HEK293 (cell line): ENCODE measurements around the gene PLCB1.

Experiments
- CTCF ChIA-PET: fragments of 350-600 bp; formaldehyde crosslinking; extraction: SDS; loops from one replicate; lab custom pipeline; 2021; ENCODE audit warnings: antibody characterized with exemption; lab: Yijun Ruan, JAX
- POLR2A ChIA-PET: fragments of 300-600 bp; formaldehyde crosslinking; extraction: SDS; loops from one replicate; lab custom pipeline; 2020; ENCODE audit warnings: antibody characterized with exemption, inconsistent platforms; lab: Yijun Ruan, JAX
- H3K27ac ChIP-seq: fragments of 200-500 bp; sonication (Bioruptor generic); 2 replicates; pipeline ENCODE4 v1.5.1; 2014; ENCODE audit warnings: low read depth, low read length, control low read depth, inconsistent platforms; ENCODE audit errors: extremely low read depth
- H3K36me3 ChIP-seq, 2 experiments: fragments of 200-500 bp in 1 of 2; sonication (Bioruptor generic) in 1 of 2; 1 replicate in 1 of 2; 2 replicates in 1 of 2; pipeline ENCODE4 v1.5.1; 2014 to 2017; ENCODE audit warnings: inconsistent platforms in 2 of 2, low read length in 2 of 2; ENCODE audit not compliant: control insufficient read depth in 2 of 2, insufficient read depth in 1 of 2
- H3K4me1 ChIP-seq: fragments of 200-500 bp; sonication (Bioruptor generic); 2 replicates; pipeline ENCODE4 v1.5.1; 2014; ENCODE audit warnings: mild to moderate bottlenecking, low read length, inconsistent platforms; ENCODE audit not compliant: control insufficient read depth, insufficient read depth
- H3K4me3 ChIP-seq: 2 replicates; pipeline ENCODE4 v1.5.1; 2011; ENCODE audit warnings: low read depth, mild to moderate bottlenecking, control low read depth, low read length, moderate library complexity
- H3K9me3 ChIP-seq: fragments of 200-500 bp; sonication (Bioruptor generic); 2 replicates; pipeline ENCODE4 v1.5.1; 2014; ENCODE audit warnings: low read depth, low read length, inconsistent platforms; ENCODE audit not compliant: control insufficient read depth, insufficient read depth
- GFI1B ChIP-seq: fragments of 450-650 bp; formaldehyde crosslinking; IDR thresholded peaks from 2 replicates; pipeline ENCODE4 v1.5.1; 2016; ENCODE audit warnings: missing biosample characterization, missing genetic modification characterization
- GLI4 ChIP-seq: fragments of 450-650 bp; formaldehyde crosslinking; IDR thresholded peaks from 2 replicates; pipeline ENCODE4 v1.5.1; 2016; ENCODE audit warnings: missing biosample characterization, missing genetic modification characterization
- KLF10 ChIP-seq: fragments of 450-650 bp; IDR thresholded peaks from 2 replicates; pipeline ENCODE4 v1.5.1; 2018; ENCODE audit warnings: missing biosample characterization, mild to moderate bottlenecking, missing genetic modification characterization
- MEIS1 ChIP-seq: sonication (generic); formaldehyde crosslinking; IDR thresholded peaks from 2 replicates; pipeline ENCODE4 v1.8.1; 2022; ENCODE audit warnings: missing genetic modification reagents, mild to moderate bottlenecking, borderline replicate concordance
- SP7 ChIP-seq: fragments of 450-650 bp; formaldehyde crosslinking; IDR thresholded peaks from 2 replicates; pipeline ENCODE4 v1.5.1; 2016; ENCODE audit warnings: missing biosample characterization, missing genetic modification characterization
- ZNF146 ChIP-seq: fragments of 450-650 bp; formaldehyde crosslinking; IDR thresholded peaks from 2 replicates; pipeline ENCODE4 v1.5.1; 2016; ENCODE audit warnings: missing biosample characterization, missing genetic modification characterization
- ZNF169 ChIP-seq: fragments of 450-650 bp; formaldehyde crosslinking; IDR thresholded peaks from 2 replicates; pipeline ENCODE4 v1.5.1; 2016; ENCODE audit warnings: missing biosample characterization, missing genetic modification characterization
- ZNF202 ChIP-seq: fragments of 450-650 bp; formaldehyde crosslinking; IDR thresholded peaks from 2 replicates; pipeline ENCODE4 v1.5.1; 2016; ENCODE audit warnings: missing biosample characterization, missing genetic modification characterization, borderline replicate concordance
- ZNF302 ChIP-seq: fragments of 450-650 bp; formaldehyde crosslinking; IDR thresholded peaks from 2 replicates; pipeline ENCODE4 v1.5.1; 2016; ENCODE audit warnings: missing biosample characterization, missing genetic modification characterization, low read depth
- ZNF335 ChIP-seq: fragments of 450-650 bp; formaldehyde crosslinking; conservative IDR thresholded peaks from 2 replicates; pipeline ENCODE4 v1.5.1; 2016; ENCODE audit warnings: missing biosample characterization, missing genetic modification characterization
- ZNF426 ChIP-seq: fragments of 450-650 bp; formaldehyde crosslinking; IDR thresholded peaks from 2 replicates; pipeline ENCODE4 v1.5.1; 2017; ENCODE audit warnings: missing biosample characterization, missing genetic modification characterization, mild to moderate bottlenecking, inconsistent platforms, moderate library complexity
- ZNF548 ChIP-seq: fragments of 450-650 bp; formaldehyde crosslinking; IDR thresholded peaks from 2 replicates; pipeline ENCODE4 v1.5.1; 2016; ENCODE audit warnings: missing biosample characterization, missing genetic modification characterization
- ZNF600 ChIP-seq: fragments of 450-650 bp; formaldehyde crosslinking; IDR thresholded peaks from 2 replicates; pipeline ENCODE4 v1.5.1; 2016; ENCODE audit warnings: missing biosample characterization, missing genetic modification characterization
- ZNF610 ChIP-seq: fragments of 450-650 bp; formaldehyde crosslinking; IDR thresholded peaks from 2 replicates; pipeline ENCODE4 v1.5.1; 2016; ENCODE audit warnings: missing biosample characterization, missing genetic modification characterization, borderline replicate concordance
- ZNF747 ChIP-seq: fragments of 450-650 bp; formaldehyde crosslinking; IDR thresholded peaks from 2 replicates; pipeline ENCODE4 v1.5.1; 2016; ENCODE audit warnings: missing biosample characterization, missing genetic modification characterization
- ZNF76 ChIP-seq: fragments of 450-650 bp; formaldehyde crosslinking; IDR thresholded peaks from 2 replicates; pipeline ENCODE4; 2016; ENCODE audit warnings: low read depth, missing biosample characterization, missing genetic modification characterization, borderline replicate concordance
- ZNF785 ChIP-seq: fragments of 450-650 bp; formaldehyde crosslinking; IDR thresholded peaks from 2 replicates; pipeline ENCODE4 v1.5.1; 2016; ENCODE audit warnings: missing biosample characterization, missing genetic modification characterization
- ZNF843 ChIP-seq: fragments of 450-650 bp; formaldehyde crosslinking; IDR thresholded peaks from 2 replicates; pipeline ENCODE4 v1.5.1; 2016; ENCODE audit warnings: missing biosample characterization, missing genetic modification characterization
- TF ChIP-seq, protein P1 (sequence below): fragments of 450-650 bp; formaldehyde crosslinking; IDR thresholded peaks from 2 replicates; pipeline ENCODE4 v1.5.1; 2016; ENCODE audit warnings: missing biosample characterization, missing genetic modification characterization, low read depth
- TF ChIP-seq, protein P2 (sequence below): fragments of 450-650 bp; formaldehyde crosslinking; IDR thresholded peaks from 2 replicates; pipeline ENCODE4 v1.5.1; 2017; ENCODE audit warnings: missing biosample characterization, missing genetic modification characterization
- TF ChIP-seq, protein P3 (sequence below): fragments of 450-650 bp; formaldehyde crosslinking; IDR thresholded peaks from 2 replicates; pipeline ENCODE4 v1.5.1; 2016; ENCODE audit warnings: missing biosample characterization, missing genetic modification characterization
- TF ChIP-seq, protein P4 (sequence below): fragments of 450-650 bp; formaldehyde crosslinking; IDR thresholded peaks from 2 replicates; pipeline ENCODE4 v1.5.1; 2017; ENCODE audit warnings: missing biosample characterization, missing genetic modification characterization
- TF ChIP-seq, protein P5 (sequence below): fragments of 450-650 bp; formaldehyde crosslinking; IDR thresholded peaks from 2 replicates; pipeline ENCODE4 v1.5.1; 2016; ENCODE audit warnings: missing biosample characterization, missing genetic modification characterization
- TF ChIP-seq, protein P6 (sequence below): fragments of 450-650 bp; formaldehyde crosslinking; IDR thresholded peaks from 2 replicates; pipeline ENCODE4 v1.5.1; 2017; ENCODE audit warnings: missing biosample characterization, missing genetic modification characterization
- TF ChIP-seq, protein P7 (sequence below): IDR thresholded peaks from 2 replicates; pipeline ENCODE4 v1.6.1; 2011; ENCODE audit warnings: mild to moderate bottlenecking, low read depth, low read length, borderline replicate concordance

PLCB1 gene

DNA sequence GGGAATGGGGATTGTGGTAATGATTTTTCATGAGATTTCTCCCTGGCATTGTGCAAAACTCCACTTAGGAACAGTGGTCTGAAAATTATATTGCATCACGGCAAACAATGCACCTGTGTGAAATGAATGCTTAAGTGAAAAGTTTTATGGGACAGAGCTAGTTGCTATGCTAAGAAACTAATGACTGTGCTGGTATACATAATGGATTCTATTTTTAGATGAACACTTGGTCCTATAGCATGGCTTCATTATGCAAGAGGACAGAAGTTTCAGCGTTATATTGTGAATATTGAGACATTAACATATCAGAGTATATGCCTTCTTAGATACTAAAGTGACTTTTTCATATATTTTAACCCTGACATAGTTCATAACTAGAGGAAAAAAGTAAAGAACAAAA lies 30.5 kb downstream of the PLCB1 start:
- Histone ChIP-seq H3K9me3 (no peaks in the 10 kb centered on the region), H3K4me1 (no peaks in the 10 kb centered on the region), H3K27ac (no peak overlapping the region), H3K36me3 (no peaks in the 10 kb centered on the region)
- ChIA-PET POLR2A (no interaction called here), CTCF (interaction anchor here (0.7 kb wide), 1 partner anchor 12 kb away, joined by 3 read pairs; no protein-coding TSS in a partner anchor)
- TF ChIP-seq ZNF202 (no peak), ZNF600 (tag by site-specific recombination) (no peak), GLI4 (tag by site-specific recombination) (no peak), ZNF169 (tag by site-specific recombination) (no peak), ZNF76 (tag by site-specific recombination) (no peak), ZNF335 (tag by site-specific recombination) (no peak)
- TF ChIP-seq, protein P1, sequence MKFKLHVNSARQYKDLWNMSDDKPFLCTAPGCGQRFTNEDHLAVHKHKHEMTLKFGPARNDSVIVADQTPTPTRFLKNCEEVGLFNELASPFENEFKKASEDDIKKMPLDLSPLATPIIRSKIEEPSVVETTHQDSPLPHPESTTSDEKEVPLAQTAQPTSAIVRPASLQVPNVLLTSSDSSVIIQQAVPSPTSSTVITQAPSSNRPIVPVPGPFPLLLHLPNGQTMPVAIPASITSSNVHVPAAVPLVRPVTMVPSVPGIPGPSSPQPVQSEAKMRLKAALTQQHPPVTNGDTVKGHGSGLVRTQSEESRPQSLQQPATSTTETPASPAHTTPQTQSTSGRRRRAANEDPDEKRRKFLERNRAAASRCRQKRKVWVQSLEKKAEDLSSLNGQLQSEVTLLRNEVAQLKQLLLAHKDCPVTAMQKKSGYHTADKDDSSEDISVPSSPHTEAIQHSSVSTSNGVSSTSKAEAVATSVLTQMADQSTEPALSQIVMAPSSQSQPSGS (tag by site-specific recombination), result no peak
- TF ChIP-seq, protein P2, sequence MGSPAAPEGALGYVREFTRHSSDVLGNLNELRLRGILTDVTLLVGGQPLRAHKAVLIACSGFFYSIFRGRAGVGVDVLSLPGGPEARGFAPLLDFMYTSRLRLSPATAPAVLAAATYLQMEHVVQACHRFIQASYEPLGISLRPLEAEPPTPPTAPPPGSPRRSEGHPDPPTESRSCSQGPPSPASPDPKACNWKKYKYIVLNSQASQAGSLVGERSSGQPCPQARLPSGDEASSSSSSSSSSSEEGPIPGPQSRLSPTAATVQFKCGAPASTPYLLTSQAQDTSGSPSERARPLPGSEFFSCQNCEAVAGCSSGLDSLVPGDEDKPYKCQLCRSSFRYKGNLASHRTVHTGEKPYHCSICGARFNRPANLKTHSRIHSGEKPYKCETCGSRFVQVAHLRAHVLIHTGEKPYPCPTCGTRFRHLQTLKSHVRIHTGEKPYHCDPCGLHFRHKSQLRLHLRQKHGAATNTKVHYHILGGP (tag by site-specific recombination), result no peak
- TF ChIP-seq, all 188 proteins: peak for 0
- no peak overlapping the region for H3K4me3 ChIP-seq

DNA sequence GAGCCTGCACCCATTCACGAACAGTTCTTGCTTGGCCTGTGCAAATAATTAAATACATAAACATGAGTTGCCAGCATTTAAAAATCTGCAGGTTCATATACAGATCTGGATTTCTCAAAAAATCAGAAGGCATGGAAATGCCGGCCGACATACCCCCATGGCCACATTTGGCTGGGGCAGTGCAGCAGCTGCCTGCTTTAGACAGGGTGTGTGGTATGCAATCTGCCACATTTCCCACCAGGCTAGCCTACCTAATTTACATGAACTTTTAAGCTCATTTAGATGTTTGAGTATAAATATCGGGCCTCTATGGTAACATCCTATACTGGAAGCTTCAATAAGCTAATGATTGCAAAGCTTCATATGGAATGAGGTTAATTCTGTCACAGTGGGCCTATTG lies 31.5 kb downstream of the PLCB1 start:
- CTCF ChIA-PET, result no interaction called here
- no peak overlapping the region for H3K4me3 ChIP-seq
- no peaks in the 10 kb centered on the region for H3K4me1 ChIP-seq
- no peaks in the 10 kb centered on the region for H3K9me3 ChIP-seq
- POLR2A ChIA-PET, result no interaction called here
- H3K36me3 ChIP-seq, result no peaks in the 10 kb centered on the region
- no peak overlapping the region for H3K27ac ChIP-seq
- TF ChIP-seq, protein P3, sequence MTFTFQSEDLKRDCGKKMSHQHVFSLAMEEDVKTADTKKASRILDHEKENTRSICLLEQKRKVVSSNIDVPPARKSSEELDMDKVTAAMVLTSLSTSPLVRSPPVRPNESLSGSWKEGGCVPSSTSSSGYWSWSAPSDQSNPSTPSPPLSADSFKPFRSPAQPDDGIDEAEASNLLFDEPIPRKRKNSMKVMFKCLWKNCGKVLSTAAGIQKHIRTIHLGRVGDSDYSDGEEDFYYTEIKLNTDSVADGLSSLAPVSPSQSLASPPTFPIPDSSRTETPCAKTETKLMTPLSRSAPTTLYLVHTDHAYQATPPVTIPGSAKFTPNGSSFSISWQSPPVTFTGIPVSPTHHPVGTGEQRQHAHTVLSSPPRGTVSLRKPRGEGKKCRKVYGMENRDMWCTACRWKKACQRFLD (tag by site-specific recombination), result no peak
- TF ChIP-seq ZNF843 (tag by site-specific recombination) (no peak), ZNF169 (tag by site-specific recombination) (no peak), ZNF146 (tag by site-specific recombination) (no peak), ZNF610 (tag by site-specific recombination) (no peak), ZNF426 (tag by site-specific recombination) (no peak), ZNF302 (tag by site-specific recombination) (no peak), ZNF747 (no peak), ZNF785 (tag by site-specific recombination) (no peak), GFI1B (tag by site-specific recombination) (no peak), KLF10 (no peak), MEIS1 (no peak), ZNF548 (no peak), SP7 (tag by site-specific recombination) (no peak)
- TF ChIP-seq, protein P4, sequence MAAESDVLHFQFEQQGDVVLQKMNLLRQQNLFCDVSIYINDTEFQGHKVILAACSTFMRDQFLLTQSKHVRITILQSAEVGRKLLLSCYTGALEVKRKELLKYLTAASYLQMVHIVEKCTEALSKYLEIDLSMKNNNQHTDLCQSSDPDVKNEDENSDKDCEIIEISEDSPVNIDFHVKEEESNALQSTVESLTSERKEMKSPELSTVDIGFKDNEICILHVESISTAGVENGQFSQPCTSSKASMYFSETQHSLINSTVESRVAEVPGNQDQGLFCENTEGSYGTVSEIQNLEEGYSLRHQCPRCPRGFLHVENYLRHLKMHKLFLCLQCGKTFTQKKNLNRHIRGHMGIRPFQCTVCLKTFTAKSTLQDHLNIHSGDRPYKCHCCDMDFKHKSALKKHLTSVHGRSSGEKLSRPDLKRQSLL (tag by site-specific recombination), result no peak
- TF ChIP-seq, protein P5, sequence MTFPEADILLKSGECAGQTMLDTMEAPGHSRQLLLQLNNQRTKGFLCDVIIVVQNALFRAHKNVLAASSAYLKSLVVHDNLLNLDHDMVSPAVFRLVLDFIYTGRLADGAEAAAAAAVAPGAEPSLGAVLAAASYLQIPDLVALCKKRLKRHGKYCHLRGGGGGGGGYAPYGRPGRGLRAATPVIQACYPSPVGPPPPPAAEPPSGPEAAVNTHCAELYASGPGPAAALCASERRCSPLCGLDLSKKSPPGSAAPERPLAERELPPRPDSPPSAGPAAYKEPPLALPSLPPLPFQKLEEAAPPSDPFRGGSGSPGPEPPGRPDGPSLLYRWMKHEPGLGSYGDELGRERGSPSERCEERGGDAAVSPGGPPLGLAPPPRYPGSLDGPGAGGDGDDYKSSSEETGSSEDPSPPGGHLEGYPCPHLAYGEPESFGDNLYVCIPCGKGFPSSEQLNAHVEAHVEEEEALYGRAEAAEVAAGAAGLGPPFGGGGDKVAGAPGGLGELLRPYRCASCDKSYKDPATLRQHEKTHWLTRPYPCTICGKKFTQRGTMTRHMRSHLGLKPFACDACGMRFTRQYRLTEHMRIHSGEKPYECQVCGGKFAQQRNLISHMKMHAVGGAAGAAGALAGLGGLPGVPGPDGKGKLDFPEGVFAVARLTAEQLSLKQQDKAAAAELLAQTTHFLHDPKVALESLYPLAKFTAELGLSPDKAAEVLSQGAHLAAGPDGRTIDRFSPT (tag by site-specific recombination), result no peak
- TF ChIP-seq, protein P6, sequence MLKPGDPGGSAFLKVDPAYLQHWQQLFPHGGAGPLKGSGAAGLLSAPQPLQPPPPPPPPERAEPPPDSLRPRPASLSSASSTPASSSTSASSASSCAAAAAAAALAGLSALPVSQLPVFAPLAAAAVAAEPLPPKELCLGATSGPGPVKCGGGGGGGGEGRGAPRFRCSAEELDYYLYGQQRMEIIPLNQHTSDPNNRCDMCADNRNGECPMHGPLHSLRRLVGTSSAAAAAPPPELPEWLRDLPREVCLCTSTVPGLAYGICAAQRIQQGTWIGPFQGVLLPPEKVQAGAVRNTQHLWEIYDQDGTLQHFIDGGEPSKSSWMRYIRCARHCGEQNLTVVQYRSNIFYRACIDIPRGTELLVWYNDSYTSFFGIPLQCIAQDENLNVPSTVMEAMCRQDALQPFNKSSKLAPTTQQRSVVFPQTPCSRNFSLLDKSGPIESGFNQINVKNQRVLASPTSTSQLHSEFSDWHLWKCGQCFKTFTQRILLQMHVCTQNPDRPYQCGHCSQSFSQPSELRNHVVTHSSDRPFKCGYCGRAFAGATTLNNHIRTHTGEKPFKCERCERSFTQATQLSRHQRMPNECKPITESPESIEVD (tag by site-specific recombination), result no peak
- TF ChIP-seq, protein P7, sequence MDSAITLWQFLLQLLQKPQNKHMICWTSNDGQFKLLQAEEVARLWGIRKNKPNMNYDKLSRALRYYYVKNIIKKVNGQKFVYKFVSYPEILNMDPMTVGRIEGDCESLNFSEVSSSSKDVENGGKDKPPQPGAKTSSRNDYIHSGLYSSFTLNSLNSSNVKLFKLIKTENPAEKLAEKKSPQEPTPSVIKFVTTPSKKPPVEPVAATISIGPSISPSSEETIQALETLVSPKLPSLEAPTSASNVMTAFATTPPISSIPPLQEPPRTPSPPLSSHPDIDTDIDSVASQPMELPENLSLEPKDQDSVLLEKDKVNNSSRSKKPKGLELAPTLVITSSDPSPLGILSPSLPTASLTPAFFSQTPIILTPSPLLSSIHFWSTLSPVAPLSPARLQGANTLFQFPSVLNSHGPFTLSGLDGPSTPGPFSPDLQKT, result no peak
